Endothelial cell of umbilical vein (primary cell): ENCODE results near the gene STX8. TPM values are rescaled to one million over a fixed set of nuclear protein-coding genes. Genes with fewer than 3 reads are reported as not detected.

ENCODE experiments used
- BruUV-seq: library from RNA; stranded (reverse); fragments of 400-500 nt; replicated peaks from 2 replicates; lab custom pipeline; 2021; lab: Mats Ljungman, UMichigan
- CTCF ChIA-PET: fragments of 300-600, 350-600 bp; sonication (Branson Sonifier 250); formaldehyde crosslinking; loops from one replicate; lab custom pipeline; 2021; ENCODE audit warnings: antibody characterized with exemption, inconsistent platforms; lab: Charles Lee
- POLR2A ChIA-PET: fragments of 300-600, 350-600 bp; sonication (Branson Sonifier 250); formaldehyde crosslinking; loops from one replicate; lab custom pipeline; 2021; ENCODE audit warnings: antibody characterized with exemption, inconsistent platforms; lab: Charles Lee
- DNase-seq: peaks from one replicate; pipeline ENCODE4 v3.0.0-alpha.2; 2011; ENCODE audit warnings: low read depth, low spot score
- FAIRE-seq: peaks from 2 replicates; lab custom pipeline; 2011; peaks lifted over from hg19 to GRCh38; lab: Jason Lieb, UNC
- H2AFZ ChIP-seq: 2 replicates; pipeline ENCODE4 v1.6.0; 2012; ENCODE audit warnings: low read depth, low read length, control low read depth, inconsistent platforms
- H3K27ac ChIP-seq: 2 replicates; pipeline ENCODE4 v1.5.1; 2011; ENCODE audit warnings: low read depth, mild to moderate bottlenecking, control low read depth, low read length, moderate library complexity; ENCODE audit not compliant: insufficient read depth
- H3K27me3 ChIP-seq, 2 experiments: 2 replicates each; pipeline versions ENCODE4 v1.6.0 to v1.6.1; 2011; ENCODE audit warnings: low read length in 2 of 2, mixed read lengths in 1 of 2; ENCODE audit not compliant: control insufficient read depth in 2 of 2, insufficient read depth in 2 of 2
- H3K36me3 ChIP-seq, 2 experiments: 2 replicates in 1 of 2; 3 replicates in 1 of 2; pipeline ENCODE4 v1.5.1; 2011; ENCODE audit warnings: low read length in 2 of 2, mild to moderate bottlenecking in 1 of 2, moderate library complexity in 1 of 2; ENCODE audit not compliant: control insufficient read depth in 2 of 2, insufficient read depth in 2 of 2; ENCODE audit errors: extremely low read depth in 1 of 2
- H3K4me1 ChIP-seq: 3 replicates; pipeline ENCODE4 v1.5.1; 2011; ENCODE audit warnings: mild to moderate bottlenecking, low read length; ENCODE audit not compliant: control insufficient read depth, insufficient read depth; ENCODE audit errors: extremely low read depth
- H3K4me2 ChIP-seq: 2 replicates; pipeline ENCODE4 v1.6.1; 2011; ENCODE audit warnings: low read length, control low read depth, mixed read lengths; ENCODE audit not compliant: insufficient read depth
- H3K4me3 ChIP-seq, 3 experiments: fragments of 200-600 bp in 1 of 3; sonication (generic), shearing (Covaris generic) in 1 of 3; replicated peaks in 1 of 3; 2 replicates each; pipeline ENCODE4 v1.5.1; 2011 to 2016; ENCODE audit warnings: control low read depth in 3 of 3, low read length in 3 of 3, mild to moderate bottlenecking in 2 of 3, inconsistent platforms in 1 of 3, low read depth in 1 of 3, moderate library complexity in 1 of 3; ENCODE audit not compliant: insufficient read depth in 1 of 3
- H3K79me2 ChIP-seq: 2 replicates; pipeline ENCODE4 v1.6.0; 2012; ENCODE audit warnings: low read length, inconsistent platforms; ENCODE audit not compliant: control insufficient read depth, insufficient read depth
- H3K9ac ChIP-seq: replicated peaks from 2 replicates; pipeline ENCODE3; 2011; ENCODE audit warnings: low read length, control low read depth; ENCODE audit not compliant: insufficient read depth; ENCODE audit errors: extremely low read depth
- H3K9me1 ChIP-seq: replicated peaks from 3 replicates; pipeline ENCODE4 v1.6.0; 2011; ENCODE audit warnings: mild to moderate bottlenecking, low read length; ENCODE audit not compliant: control insufficient read depth, insufficient read depth; ENCODE audit errors: extremely low read depth
- H3K9me3 ChIP-seq: replicated peaks from 2 replicates; pipeline ENCODE4 v1.5.1; 2012; ENCODE audit warnings: low read length, inconsistent platforms; ENCODE audit not compliant: control insufficient read depth, insufficient read depth
- H4K20me1 ChIP-seq: replicated peaks from 2 replicates; pipeline ENCODE3; 2011; ENCODE audit warnings: mild to moderate bottlenecking, low read length; ENCODE audit not compliant: control insufficient read depth, insufficient read depth; ENCODE audit errors: extremely low read depth
- CTCF ChIP-seq, 2 donors: IDR thresholded peaks; 1 replicate in 1 of 2; 2 replicates in 1 of 2; pipeline ENCODE4 v1.5.1; 2011; ENCODE audit warnings: low read length in 2 of 2, mild to moderate bottlenecking in 2 of 2, moderate library complexity in 2 of 2, control low read depth in 1 of 2, inconsistent platforms in 1 of 2, low read depth in 1 of 2; ENCODE audit not compliant: insufficient read depth in 1 of 2; ENCODE audit errors: extremely low read depth in 1 of 2
- FOS ChIP-seq: IDR thresholded peaks from 2 replicates; pipeline ENCODE4 v1.6.1; 2011; ENCODE audit warnings: mild to moderate bottlenecking, low read length, moderate library complexity, borderline replicate concordance; ENCODE audit not compliant: insufficient read depth
- JUN ChIP-seq: IDR thresholded peaks from 2 replicates; pipeline ENCODE4 v1.6.1; 2011; ENCODE audit warnings: borderline replicate concordance, low read depth; ENCODE audit not compliant: insufficient read length, insufficient read depth
- dilution Hi-C: fragments of 300-500 bp; cut with MboI; formaldehyde crosslinking; loops from one replicate; pipeline ENCODE4 v1.15.0; 2019; ENCODE audit warnings: low sequenced_read_pairs; ENCODE audit not compliant: extremely low pct_ligation_motif_present
- intact Hi-C: fragments of 100-400 bp; cut with micrococcal nuclease; formaldehyde crosslinking; loops from one replicate; pipeline ENCODE4 v1.10.0; 2022
- polyA plus RNA-seq, 4 experiments: library from polyadenylated mRNA; depleted of rRNA in 3 of 4; stranded (reverse) in 3 of 4; unstranded in 1 of 4; fragments of >200 nt; gene quantifications; 2 replicates each; pipeline versions ENCODE4 v1.2.1 to v1.2.3, GENCODE V29; 2011 to 2012; ENCODE audit warnings: missing spikeins in 1 of 4
- total RNA-seq: library from RNA; stranded (reverse); gene quantifications from 2 replicates; pipeline ENCODE4 v1.2.3, GENCODE V29; 2021

Gene STX8
- total and polyA plus RNA-seq, 2 donors (not counting 3 experiments of a cell fraction or from before 2014, with no cell fraction given): 25.9 to 67.3 TPM

DNA sequence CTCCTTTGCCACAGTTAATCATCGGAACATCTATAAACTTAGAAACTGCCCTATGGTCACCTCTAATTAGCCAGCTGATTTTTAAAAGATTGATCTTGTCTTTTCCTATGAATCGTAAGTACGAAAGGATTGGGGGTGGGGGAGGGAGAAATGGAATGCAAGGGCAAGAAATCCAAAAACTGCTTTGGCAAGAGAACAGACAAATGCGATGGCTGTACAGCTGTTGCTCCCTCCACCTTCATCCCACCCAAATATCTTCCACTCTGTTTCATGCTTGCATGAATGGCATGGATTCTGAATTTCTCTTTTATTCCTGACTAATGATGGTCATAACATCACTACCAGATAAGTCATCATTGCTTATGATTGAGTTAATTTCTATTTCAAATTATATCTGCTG, 165.7 kb downstream of the STX8 start:
- ChIA-PET POLR2A (interaction anchor here (0.6 kb wide), 1 partner anchor 23 kb away, joined by 3 read pairs; no protein-coding TSS in a partner anchor), CTCF (interaction anchor here (0.9 kb wide), 1 partner anchor 16 kb away, joined by 3 read pairs; no protein-coding TSS in a partner anchor)
- H4K20me1 ChIP-seq: no peaks in the 10 kb centered on the region
- TF ChIP-seq CTCF (IDR thresholded peaks at IDR 0.05; ENCODE audit: extremely low read depth in 1 of 2, insufficient read depth in 1 of 2, low read depth in 1 of 2, low read length in 2 of 2) (no peak), JUN (no peak), FOS (no peak)
- no peak overlapping the region for H2AFZ ChIP-seq
- FAIRE-seq (no peak), DNase-seq (no peak)
- no peaks in the 10 kb centered on the region for H3K9me1 ChIP-seq
- no peaks in the 10 kb centered on the region for H3K4me1 ChIP-seq
- no TSS peak for BruUV-seq
- H3K36me3 ChIP-seq: no peaks in the 10 kb centered on the region
- H3K4me2 ChIP-seq: no peak overlapping the region
- intact Hi-C loops: no loop called here
- no peaks in the 10 kb centered on the region for H3K9me3 ChIP-seq
- H3K79me2 ChIP-seq: no peaks in the 10 kb centered on the region
- no peak overlapping the region for H3K9ac ChIP-seq
- no peaks in the 10 kb centered on the region for H3K27me3 ChIP-seq
- dilution Hi-C loops: no loop called here
- H3K4me3 ChIP-seq: no peak overlapping the region
- no peak overlapping the region for H3K27ac ChIP-seq
